ENCODE data around the gene C11orf54.
A peak's percentile ranks its signal among the peaks of the same experiment; 100 is the strongest.

Gene C11orf54

DNA sequence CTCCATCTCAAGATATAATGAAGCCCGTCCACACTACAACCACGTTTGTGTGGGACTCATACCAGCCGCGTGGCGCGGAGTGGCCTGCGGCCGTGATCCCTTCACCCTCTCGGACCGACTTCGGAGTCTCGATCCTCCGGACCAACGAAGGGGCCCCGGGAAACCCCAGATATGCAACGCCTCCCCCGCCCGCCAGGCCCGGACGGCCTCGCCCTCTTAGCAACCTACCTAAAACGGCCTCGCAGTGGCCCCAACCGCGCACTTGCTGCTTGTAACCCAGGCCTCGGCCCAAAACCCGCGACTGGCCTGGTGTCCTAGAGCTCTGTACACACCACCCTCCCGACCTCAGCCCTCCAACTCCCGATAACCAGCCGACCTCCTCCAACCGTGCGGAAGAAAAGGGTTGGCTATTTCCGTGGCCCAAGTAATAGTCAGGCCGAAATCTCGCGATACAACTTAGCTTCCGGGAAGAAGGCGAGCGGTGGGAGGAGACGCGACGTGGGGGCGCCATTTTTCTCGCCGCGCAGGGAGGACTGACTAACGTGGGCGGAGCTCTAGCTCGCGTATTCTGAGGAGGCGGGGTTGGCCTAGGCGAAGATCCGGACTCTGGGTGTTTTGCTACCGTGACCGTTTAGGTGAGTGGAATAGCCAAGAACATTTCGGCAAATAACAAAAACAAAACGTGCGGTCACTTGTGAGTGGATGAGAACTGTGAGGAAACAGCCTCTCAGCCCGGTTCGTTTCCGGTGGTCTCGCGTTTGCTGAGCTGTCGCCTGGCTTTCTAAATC lies at the start of gene C11orf54, which contains the start of gene TAF1D:
Gene C11orf54 (plus strand): TSS at position 579 of the 788 bp plus-strand sequence. CDS start 5,722 bp downstream, outside the sequence.
Gene TAF1D (minus strand): TSS at position 402 of the 788 bp plus-strand sequence. CDS start 2,191 bp downstream, outside the sequence.
- DNase-seq, result peak; percentile 65 to 98 (median 91)

GRCh38 chr11:93694109-93694508 lies 47.4 kb upstream of the C11orf54 start:
- DNase-seq, result no peak

DNA sequence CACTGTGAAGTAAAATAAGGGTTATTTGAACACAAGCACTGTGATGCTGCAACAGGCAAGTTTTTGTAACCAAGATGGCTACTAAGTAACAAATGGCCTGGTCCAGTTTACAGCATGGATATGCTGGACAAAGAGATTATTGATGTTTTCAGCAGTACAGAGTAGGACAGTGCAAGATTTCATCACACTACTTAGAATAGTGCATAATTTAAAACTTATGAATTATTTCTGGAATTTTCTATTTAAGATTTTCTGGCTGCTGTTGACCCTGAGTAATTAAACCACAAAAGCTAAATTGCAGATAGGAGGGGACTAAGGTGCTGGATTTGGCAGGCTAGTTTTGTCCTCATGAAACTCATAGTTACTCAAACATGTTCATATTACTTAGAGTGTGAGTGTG lies 46.9 kb upstream of the C11orf54 start:
- no peak for DNase-seq

DNA sequence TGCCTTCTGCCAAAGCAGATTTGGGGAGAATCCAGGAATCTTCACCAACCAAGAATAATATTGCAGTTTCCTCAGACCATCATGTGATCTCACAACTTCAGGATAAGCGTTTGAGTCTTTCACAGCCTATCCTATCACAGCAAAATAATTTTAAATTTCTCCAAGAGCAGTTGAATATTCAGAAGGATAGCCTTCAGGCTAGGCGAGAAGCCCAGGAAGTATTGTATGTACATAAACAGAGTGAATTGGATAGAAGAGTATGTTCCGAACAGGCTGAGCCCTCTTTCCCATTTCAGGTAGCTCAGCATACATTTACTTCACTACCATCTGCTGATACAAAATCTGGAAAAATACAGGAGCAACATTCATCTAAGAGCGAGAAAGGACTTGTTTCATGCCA lies 43.9 kb upstream of the C11orf54 start:
- DNase-seq, result no peak

DNA sequence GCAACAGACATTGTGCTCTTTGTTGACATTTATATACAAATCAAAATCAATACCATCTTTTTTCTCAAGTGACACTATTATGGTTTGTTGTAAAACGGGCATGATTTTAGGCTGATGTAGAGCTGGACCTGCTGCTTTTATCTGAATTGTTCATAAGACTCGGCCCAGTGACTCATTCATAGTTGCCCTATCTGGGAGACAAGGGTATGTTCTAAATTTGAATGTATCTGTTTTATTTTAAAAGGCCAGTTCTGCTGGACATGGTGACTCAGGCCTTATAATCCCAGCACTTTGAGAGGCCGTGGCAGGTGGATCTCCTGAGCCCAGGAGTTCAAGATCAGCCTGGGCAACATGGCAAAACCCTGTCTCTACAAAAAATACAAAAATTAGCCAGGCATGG lies 40.6 kb upstream of the C11orf54 start:
- DNase-seq, result no peak

- no peak for DNase-seq
These were observed 37.2 kb upstream of the C11orf54 start for GRCh38 chr11:93704237-93704636.

DNA sequence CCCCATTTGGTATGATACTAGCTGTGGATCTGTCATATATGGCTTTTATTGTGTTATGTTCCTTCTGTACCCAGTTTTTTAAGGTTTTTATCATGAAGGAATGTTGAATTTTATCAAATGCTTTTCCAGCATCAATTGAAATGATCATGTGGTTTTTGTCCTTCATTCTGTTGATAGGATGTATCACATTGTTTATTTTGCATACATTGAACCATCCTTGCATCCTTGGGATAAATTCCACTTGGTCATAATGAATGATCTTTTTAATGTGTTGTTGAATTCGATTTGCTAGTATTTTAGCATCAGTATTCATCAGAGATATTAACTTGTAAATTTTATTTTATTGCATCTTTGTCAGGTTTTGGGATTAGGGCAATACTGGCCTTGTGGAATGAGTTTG lies 31.2 kb upstream of the C11orf54 start:
- no peak for DNase-seq

GRCh38 chr11:93712678-93713077 lies 28.8 kb upstream of the C11orf54 start:
- no peak for DNase-seq

DNA sequence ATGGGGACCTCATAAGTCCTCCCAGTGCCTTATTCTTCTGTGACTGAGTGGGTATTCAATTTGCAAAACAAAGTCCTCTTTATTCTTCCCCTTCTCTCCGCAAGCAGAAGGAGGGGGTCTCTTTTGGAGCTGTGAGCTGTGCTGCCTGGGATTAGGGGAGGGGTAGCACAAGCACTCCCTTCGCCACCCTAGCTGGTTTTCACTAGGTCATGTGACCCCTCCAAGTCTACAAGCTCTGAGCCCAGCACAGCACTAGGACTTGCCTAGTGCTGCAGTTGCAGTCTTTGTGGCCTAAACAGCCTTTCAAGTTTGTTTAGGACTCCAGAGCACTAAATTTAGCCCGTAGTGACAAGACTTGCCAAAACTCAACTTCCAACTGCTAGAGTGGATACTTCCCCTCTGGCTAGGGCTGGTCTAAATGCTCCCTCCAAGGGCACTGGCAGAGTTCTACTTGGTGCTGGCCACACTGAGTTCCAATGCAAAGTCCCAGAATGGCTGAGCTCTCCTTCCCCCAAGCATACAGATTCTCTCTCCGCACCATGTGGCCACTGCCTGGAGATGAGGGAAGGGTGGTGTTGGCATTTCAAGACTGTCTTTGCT lies 25.6 kb upstream of the C11orf54 start:
- DNase-seq, result no peak

DNA sequence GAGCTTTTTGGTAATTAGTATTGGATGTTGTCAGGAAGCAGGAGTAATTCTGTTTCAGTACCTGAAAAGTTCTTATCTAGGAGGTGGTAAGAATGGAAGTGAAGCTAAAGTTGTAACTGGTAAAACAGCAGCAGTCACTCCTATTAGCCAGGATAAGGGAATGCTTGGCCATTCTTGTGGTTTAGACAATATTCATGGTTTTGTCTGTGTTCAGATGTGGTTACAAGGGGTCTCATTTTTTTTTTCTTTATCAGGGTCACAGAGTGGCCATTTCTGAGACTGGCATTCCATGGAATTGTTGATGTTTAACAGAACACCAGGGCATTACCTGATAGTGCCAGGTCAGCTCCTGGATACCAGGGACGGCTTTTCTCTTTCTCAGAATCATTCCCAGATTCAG lies 24.0 kb upstream of the C11orf54 start:
- no peak for DNase-seq

- no peak for DNase-seq
These were observed 23.4 kb upstream of the C11orf54 start for GRCh38 chr11:93718057-93718563.

GRCh38 chr11:93719310-93719709 lies 22.2 kb upstream of the C11orf54 start:
- no peak for DNase-seq

- no peak for DNase-seq
These were observed 20.9 kb upstream of the C11orf54 start for GRCh38 chr11:93720522-93720921.

DNA sequence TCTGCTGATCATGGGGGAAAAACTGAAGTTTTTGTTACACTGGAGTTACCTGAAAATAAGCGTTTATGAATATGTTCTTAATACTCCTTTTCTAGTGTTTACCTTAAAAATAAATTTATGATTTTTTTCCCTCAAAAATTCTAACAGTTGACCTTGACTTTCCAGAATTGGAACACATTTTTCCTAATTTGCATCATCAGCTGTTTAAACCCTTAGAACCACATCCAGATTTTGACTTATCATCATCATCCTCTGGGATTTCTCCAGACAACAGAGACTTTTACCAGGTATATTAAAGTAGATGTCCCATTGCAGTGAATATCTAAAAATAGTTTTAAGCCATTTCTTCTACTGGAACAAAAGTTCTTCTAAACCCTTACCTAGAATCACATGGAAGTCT lies 17.4 kb upstream of the C11orf54 start:
- no peak for DNase-seq

- DNase-seq, result no peak
These were observed 13.3 kb upstream of the C11orf54 start for GRCh38 chr11:93727985-93728791.

- DNase-seq, result no peak
These were observed 12.7 kb upstream of the C11orf54 start for GRCh38 chr11:93728792-93729128.

- DNase-seq, result no peak
These were observed 12.3 kb upstream of the C11orf54 start for GRCh38 chr11:93729129-93729616.

- DNase-seq, result no peak
These were observed 11.1 kb upstream of the C11orf54 start for GRCh38 chr11:93730108-93731107.

DNA sequence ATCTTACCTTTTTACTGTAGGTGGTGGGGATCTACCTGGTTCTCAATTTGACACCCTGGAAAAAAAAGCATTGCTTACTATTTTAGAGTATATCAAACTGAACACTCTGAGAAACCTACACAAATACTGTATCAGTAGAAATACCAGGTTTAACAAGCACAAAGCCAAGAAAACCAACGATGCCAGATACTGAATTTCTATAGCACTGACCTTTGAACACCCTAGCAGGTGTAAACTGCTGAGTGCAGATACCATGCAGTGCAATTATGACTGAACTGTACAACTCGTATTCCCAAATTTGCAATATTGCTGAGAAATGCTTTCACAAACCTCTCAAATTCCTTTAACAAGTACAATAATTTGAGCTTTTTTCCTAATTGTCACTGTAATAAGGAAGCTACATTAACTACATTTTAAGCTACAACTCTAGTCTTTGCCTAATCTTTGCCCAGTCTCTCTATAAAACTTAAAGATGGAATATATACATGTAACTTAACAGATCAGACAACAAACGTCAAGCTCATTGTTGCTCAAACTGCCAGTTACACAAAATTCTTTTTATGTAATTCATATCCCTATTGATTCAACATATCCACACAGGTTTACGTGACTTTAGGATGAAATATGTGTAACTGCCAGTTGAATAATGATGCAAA lies 9.1 kb upstream of the C11orf54 start:
- DNase-seq, result no peak

GRCh38 chr11:93733474-93733873 lies 8.0 kb upstream of the C11orf54 start:
- DNase-seq, result no peak

Data from hypothalamus (tissue), 51 donors.